HEK293 (cell line): ENCODE data around the gene CASTOR2.

Experiments used
- ATF2 ChIP-seq: fragments of 450-650 bp; formaldehyde crosslinking; IDR thresholded peaks from 2 replicates; pipeline ENCODE4 v1.5.1; 2016; ENCODE audit warnings: missing biosample characterization, missing genetic modification characterization, low read depth
- CTCF ChIP-seq: fragments of 450-650 bp; formaldehyde crosslinking; IDR thresholded peaks from 2 replicates; pipeline ENCODE4 v1.5.1; 2016; ENCODE audit warnings: missing biosample characterization, missing genetic modification characterization
- GLI4 ChIP-seq: fragments of 450-650 bp; formaldehyde crosslinking; IDR thresholded peaks from 2 replicates; pipeline ENCODE4 v1.5.1; 2016; ENCODE audit warnings: missing biosample characterization, missing genetic modification characterization
- PRDM1 ChIP-seq: fragments of 450-650 bp; formaldehyde crosslinking; IDR thresholded peaks from 2 replicates; pipeline ENCODE4; 2016; ENCODE audit warnings: missing biosample characterization, missing genetic modification characterization
- REST ChIP-seq: fragments of 450-650 bp; formaldehyde crosslinking; IDR thresholded peaks from 2 replicates; pipeline ENCODE4 v1.5.1; 2016; ENCODE audit warnings: missing biosample characterization, missing genetic modification characterization
- ZNF274 ChIP-seq, 2 experiments: fragments of 200-500 bp in 1 of 2; fragments of 450-650 bp in 1 of 2; sonication (Bioruptor generic) in 1 of 2; formaldehyde crosslinking in 1 of 2; IDR thresholded peaks; 2 replicates each; pipeline versions ENCODE4 v1.5.1 to v1.6.1; 2014 to 2016; ENCODE audit warnings: borderline replicate concordance in 1 of 2, inconsistent platforms in 1 of 2, low read length in 1 of 2, missing biosample characterization in 1 of 2, missing genetic modification characterization in 1 of 2
- ZNF785 ChIP-seq: fragments of 450-650 bp; formaldehyde crosslinking; IDR thresholded peaks from 2 replicates; pipeline ENCODE4 v1.5.1; 2016; ENCODE audit warnings: missing biosample characterization, missing genetic modification characterization

- no peak for TF ChIP-seq CTCF (tag by site-specific recombination)
- TF ChIP-seq ZNF785 (tag by site-specific recombination) = no peak
- no peak for TF ChIP-seq ATF2 (tag by site-specific recombination)
- TF ChIP-seq GLI4 (tag by site-specific recombination) = no peak
- no peak for TF ChIP-seq PRDM1 (tag by site-specific recombination)
- TF ChIP-seq ZNF274 (IDR thresholded peaks at IDR 0.05; ENCODE audit: low read length) = no peak
- no peak for TF ChIP-seq ZNF274 (tag by site-specific recombination; IDR thresholded peaks at IDR 0.05; ENCODE audit: borderline replicate concordance)
- no peak for TF ChIP-seq REST (tag by site-specific recombination)
Measured at GRCh38 chr7:75024922-75025321, 60.4 kb downstream of the CASTOR2 start.
